GM21528 (cell line): ENCODE data around the gene CLC.
"Not testable (repeated sequence)": the region's sequence is repeated elsewhere in the genome, so short reads cannot be mapped to it uniquely, and the experiment has no call there.

ENCODE experiments used
- ATAC-seq: cut with Tn5 transposase; IDR thresholded peaks from one replicate; pipeline ENCODE4 v1.9.1; 2021; ENCODE audit warnings: mild to moderate bottlenecking, moderate library complexity; ENCODE audit not compliant: unreplicated experiment, low FRiP score

Gene CLC

DNA sequence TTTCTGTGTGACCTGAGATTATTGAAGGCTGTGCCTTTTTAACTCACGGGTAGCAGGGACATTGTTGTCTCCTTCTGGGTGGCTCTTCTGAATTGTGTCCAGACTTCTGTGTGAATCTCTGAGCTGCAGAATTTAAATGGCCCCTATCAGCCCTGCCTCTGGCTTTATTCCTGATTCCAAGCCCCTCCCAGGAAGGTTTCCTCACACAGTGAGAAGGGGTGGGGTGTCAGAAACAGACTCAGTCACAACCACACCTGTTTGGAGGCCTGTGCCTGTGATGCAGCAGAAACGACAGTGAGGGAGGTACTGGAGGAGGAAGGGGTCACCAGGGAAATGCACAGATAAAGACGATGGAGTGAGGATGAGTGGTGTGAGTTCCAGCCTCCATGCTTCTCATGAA lies at the start of gene CLC:
CLC (minus strand) TSS at position 139 of the 400 bp plus-strand sequence; CDS start at position 62, 77 bp downstream.
- no peak for ATAC-seq

DNA sequence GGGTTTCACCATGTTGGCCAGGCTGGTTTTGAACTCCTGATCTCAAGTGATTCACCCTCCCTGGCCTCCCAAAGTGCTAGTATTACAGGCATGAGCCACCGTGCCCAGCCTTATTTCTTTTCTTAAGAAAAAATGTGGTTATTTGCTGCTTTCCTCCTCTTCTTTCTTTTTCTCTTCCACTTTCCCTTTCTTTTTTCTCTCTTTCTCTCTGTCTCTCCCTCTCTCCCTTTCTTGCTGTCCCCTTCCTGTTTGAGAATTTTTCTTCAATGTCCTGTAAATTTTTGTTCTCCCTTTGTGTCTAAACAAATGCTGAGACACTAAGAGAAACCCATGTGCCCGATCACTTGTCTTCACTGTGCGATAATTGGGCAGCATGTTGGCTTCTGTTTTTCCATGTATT lies 43.1 kb upstream of the CLC start:
- ATAC-seq = no peak

DNA sequence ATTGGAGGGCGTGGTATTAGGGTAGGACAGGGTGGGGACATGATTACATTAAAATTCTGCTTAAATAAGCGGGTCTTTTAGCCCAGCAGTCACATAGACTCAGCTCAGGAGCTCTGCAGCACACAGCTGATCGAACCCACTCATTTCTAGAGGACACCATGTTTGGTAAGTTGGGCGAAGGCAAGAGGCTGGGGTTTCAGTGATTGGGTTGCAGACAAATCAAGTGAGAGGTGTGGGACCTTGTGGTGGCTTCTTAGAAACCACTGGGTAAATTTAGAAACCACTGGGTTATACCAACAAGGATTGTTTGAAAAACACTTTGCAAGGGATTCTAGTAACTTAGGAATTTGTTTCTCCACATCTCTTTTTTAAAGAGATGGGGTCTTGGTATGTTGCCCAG lies 40.9 kb upstream of the CLC start, which contains the start of gene LEUTX:
LEUTX (plus strand) TSS at position 92 of the 400 bp plus-strand sequence; CDS start at position 159, 67 bp downstream.
- ATAC-seq = no peak

DNA sequence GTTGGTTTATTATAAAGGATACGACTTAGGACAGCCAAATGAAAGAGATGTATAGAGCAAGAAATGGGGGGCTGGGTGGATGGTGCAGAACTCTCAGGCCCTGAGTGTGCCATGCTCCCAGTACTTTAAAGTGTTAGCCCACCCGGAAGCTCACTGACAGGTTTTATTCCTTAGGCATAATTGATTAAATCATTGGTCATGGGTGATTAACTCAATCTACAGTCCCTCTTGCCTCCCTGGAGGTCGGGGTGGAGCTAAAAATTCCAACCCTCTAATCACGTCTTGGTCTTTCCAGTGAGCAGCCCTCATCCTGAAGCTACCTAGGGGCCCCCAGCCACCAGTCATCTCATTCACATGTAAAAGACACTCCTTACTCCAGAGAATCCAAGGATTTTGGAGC lies 31.0 kb upstream of the CLC start:
- no peak for ATAC-seq

DNA sequence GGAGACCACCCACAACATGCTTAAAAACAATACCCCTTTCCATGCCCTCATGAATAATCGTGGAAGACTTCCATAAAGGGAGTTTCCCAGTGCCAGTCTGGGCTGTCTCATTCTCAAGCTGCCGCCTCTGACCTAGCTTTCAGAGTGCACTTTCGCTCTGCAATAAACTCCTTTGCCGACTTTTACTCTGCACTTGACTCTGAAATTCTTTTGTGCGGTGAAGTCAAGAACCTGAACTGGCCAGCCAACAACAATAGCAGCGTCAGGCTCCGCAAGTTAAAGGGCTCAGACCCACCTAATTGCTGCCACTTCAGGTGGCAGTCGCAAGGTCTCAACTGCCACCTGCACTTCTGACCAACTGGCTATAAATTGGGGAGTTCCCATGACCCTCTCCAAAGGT lies 30.5 kb upstream of the CLC start:
- ATAC-seq = no peak

DNA sequence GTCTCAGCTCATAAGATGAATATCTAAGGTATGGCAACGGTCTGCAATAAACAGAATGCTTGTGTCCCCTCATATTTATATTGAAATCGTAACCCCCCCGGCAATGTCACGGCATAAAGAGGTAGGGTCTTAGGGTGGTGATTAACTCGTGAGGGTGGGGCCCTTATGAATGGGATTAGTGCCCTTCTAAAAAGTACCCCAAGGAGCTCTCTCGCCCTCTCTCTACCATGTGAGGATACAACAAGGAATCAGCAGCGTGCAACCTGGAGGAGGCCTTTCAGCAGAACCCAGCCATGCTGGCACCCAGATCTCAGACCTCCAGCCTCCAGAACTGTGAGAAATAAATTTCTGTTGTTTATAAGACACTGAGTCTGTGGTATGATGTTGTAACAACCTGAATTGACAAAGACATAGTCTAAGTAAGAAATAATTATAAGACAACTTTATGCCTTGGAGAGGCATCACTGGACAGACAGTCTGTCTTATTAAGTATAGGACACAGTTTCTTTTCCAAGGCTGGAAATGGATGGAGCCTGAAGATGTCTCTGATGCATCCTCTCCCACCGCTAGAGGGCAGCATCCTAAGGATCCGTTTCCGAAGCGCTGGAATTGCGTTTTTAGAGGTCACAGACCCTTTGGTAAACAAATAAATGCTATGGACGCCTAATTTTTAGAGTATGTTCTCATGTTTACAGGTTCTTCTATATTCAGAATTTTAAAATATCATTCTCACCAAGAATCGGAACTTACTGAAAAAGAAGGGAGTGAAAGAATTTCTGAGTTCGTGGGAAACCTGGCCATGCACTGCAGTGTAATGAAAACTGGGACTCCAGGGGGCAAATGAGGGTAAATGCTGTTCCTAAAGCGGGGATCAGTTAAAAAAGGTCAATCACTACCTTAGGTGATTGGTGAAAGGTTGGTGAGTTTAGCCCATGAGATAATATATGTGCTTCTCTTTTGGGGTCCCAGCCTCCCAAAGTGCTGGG lies 27.6 kb upstream of the CLC start:
- no peak for ATAC-seq

DNA sequence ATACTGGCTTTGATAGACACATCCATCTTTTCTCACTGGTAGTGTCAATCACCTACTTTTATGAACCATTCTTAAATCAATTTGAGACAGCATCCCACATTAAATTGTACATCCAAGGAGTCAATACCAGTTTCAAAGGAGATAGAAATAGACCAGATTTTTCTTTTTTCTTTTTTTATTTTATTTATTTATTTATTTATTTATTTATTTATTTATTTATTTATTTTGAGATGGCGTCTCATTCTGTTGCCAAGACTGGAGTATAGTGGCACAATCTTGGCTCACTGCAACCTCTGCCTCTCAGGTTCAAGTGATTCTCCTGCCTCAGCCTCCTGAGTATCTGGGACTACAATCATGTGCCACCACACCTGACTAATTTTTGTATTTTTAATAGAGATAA lies 24.0 kb upstream of the CLC start:
- ATAC-seq = not testable (repeated sequence)

DNA sequence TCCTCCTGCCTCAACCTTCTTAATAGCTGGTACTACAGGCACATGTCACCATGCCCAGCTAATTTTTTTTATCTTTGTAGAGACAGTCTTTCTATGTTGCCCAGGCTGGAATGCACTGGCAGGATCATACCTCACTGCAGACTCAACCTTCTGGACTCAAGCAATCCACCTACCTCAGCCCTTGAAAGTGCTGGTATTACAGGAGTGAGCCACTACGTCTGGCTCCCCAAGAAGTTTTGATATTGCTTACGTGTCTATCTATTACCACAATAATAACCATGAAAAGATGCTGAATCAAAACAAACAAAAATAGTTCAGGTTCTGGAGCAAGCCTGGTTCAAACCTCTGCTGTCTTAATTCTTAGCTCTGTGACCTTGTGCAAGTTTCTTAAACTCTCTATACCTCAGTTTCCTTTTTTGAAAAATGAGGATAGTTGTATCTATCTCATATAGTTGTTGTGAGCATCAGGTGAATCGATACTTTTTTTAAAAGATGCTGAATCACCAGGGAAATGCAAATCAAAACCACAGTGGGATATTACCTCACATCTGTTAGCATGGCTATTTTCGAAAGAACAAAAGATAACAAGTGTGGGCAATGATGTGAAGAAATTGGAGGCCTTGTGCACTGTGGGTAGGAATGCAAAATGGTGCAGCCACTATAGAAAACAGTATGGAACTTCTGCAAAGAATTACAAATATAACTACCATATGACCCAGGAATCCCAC lies 21.8 kb upstream of the CLC start:
- ATAC-seq = no peak

DNA sequence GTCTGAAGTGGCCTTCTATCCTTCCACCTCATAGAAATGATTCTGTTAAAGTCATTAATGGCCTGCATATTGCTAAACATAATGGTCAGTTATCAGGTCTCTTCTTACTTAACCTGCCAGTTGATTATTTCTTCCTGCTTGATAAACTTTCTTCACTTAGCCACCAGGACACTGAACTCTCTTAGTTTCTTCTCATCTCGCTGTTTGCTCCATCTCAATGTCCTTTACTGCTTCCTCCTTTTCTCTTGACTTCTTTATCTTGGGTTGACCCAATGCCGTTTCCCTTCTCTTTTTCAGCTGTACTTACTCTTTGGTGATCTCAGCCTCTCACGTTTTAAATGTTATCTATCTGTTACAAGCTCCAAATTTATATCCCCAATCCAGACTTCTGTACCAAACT lies 17.1 kb upstream of the CLC start:
- no peak for ATAC-seq

DNA sequence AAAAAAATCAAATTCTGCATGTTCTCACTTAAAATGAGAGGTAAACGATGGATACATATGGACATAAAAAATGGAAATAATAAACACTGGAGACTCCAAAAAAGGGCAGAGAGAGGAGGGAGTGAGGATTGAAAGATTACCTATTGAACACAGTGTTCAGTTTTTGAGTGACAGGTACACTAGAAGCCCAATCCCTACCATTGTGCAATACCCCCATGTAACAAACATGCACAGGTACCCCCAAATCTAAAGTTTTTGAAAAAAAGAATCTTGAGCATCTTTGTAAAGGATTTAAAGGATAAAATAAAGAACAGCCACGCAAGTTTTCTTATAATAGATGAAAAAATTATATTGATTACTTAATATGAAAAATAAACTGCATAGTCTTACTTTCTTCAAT lies 16.7 kb upstream of the CLC start:
- ATAC-seq = no peak

DNA sequence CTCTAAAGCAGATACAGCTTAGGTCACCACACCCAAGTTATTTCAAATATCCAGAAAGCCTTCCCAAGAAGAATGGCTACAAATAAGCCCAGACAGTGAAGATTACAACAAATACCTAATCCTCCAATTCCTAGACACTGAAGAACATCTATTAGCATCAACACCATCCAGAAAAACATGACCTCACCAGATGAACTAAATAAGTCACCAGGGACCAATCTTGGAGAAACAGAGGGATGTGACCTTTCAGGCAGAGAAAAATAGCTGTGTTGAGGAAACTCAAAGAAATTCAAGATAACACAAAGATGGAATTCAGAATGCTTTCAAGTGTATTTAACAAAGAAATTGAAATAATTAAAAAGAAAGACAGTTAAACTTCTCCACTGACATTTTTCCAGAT lies 15.0 kb upstream of the CLC start:
- no peak for ATAC-seq

DNA sequence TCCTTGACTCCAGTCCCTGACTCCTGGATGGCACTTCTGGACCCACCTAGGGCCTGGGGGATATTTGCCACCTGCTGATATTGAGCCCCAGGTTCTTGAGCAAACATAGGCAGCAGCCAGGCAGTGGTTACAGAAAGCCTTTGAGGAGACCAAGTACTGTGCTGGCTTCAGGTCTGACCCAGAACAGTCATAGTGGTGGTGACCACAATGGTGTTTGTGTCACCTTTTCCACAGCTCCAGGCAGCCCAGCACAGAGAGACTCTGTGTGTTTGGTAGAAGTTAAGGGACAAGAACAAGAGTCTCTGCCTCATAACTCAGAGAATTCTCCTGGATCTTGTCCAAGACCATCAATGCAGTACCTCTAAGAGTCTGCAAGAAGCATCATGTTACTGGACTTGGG lies 14.6 kb upstream of the CLC start:
- ATAC-seq = no peak

DNA sequence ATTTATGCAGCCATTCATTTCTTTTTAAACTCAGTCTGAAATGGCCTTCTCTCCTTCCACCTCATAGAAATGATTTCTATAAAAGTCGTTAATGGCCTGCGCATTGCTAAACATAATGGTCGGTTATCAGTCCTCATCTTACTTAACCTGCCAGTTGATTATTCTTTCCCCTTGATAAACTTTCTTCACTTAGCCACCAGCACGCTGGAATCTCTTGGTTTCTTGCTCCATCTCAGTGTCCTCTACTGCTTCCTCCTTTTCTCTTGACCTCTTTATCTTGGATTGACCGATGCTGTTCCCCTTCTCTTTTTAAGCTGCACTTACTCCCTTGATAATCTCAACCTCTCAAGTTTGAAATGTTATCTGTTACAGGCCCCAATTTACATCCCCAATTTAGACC lies 12.2 kb upstream of the CLC start:
- no peak for ATAC-seq

DNA sequence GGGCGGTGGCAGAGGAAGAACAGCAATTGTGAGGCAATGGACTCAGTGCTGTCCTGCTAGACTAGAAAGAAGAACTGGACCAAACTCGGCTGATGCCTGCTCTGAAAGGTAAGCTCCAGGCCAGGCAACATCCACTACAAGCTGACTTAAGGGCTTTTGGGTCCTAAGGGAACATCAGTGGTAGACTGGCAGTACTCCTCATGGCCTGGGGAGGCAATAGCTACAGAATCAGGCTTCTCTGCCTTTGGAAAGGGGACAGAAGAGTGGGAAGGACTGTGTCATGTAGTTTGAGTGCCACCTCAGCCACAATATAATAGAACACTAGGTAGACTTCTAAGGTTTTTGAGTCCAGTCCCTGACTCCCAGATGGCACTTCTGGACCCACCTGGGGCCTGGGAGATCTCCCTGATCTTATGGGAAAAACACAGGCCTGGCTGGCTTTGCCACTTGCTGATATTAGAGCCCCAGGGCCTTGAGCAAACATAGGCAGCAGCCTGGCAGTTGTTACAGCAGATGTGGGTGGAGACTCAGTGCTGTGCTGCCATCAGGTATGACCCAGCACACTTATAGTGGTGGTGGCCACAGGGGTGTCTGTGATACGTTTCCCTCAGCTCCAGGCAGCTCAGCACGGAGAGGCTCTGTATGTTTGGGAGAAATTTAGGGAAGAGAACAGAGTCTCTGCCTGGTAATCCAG lies 9.2 kb upstream of the CLC start:
- ATAC-seq = no peak

DNA sequence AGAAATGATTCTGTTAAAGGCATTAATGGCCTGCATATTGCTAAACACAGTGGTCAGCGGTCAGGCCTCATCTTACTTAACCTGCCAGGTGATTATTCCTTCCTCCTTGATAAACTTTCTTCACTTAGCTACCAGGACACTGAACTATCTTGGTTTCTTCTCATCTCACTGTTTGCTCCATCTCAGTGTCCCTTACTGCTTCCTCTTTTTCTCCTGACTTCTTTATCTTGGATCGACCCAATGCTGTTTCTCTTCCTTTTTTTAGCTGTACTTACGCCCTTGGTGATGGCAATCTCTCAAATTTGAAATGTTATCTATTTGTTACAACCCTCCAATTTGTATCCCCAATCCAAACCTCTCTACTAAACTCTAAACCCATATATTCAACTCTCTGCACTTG lies 7.8 kb upstream of the CLC start:
- no peak for ATAC-seq

DNA sequence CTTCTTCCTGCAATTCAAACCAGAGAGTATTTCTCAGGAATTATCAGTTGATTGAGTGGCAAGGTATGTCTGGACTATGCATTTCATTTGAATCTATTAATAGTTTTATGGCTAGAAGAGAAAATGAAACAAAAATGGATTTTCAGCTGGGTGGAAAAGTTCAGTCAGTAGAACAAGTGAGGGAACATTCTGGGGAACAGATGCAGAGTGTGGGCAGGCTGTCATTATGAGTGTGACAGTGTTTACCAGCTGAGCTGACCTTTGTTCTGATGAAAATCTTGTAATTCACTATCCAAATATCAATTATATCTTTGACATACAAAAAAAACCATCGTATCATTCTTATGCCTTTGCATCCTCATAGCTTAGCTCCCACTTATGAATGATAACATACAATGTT lies 2.6 kb upstream of the CLC start:
- no peak for ATAC-seq

DNA sequence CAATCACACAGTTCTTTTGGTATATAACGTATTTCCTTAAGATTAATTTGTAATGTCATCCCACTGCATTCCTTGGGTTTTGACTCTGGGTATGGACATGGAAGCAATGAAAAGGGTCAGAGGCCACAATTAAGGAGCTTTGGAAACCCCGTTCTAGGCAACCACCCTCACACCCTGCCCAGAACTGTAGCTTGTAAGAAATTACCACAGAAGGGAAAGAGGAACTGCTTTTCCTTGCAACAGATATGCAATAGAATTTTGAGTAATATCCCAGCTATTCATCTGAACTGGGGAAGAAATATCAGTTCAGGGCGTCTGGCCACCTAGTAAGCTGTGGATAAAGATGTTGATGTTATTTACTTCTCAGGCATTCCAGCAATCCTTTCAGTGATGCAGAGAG lies 985 bp upstream of the CLC start:
- no peak for ATAC-seq

DNA sequence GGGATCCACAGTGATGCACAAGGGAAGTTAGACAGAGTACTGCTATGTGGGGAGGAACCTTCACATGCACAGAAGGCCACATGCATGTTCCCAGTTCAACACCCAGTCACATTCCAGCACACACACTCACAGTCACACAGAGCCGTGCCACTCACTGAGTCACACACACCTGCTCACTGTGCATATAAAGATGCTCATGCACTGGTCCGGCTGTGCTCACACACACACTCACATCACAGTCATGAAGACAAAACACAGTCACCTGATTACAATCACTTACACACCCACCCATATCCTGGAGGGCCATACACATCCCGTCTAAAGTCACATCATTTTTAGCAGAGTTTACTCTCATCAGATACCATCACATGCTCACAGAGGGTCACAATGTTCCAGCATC lies 478 bp downstream of the CLC start:
- ATAC-seq = no peak

DNA sequence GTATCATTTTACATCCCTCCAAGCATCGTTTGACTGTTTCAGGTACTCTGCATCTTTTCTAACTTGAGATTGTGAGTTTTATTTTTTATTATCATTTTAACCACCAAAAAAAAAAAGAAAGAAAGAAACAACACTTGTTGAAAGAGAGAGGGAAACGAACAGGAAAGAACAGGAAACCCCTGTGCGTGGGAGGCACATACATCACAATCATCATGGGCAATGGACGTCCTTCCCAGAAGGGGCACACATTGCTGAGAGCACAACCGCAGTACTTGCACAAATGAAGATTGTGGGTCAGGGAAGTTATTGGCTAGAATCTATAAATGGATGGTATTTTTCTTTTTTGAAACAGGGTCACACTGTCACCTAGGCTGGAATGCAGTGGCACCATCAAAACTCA lies 1.7 kb downstream of the CLC start:
- no peak for ATAC-seq

DNA sequence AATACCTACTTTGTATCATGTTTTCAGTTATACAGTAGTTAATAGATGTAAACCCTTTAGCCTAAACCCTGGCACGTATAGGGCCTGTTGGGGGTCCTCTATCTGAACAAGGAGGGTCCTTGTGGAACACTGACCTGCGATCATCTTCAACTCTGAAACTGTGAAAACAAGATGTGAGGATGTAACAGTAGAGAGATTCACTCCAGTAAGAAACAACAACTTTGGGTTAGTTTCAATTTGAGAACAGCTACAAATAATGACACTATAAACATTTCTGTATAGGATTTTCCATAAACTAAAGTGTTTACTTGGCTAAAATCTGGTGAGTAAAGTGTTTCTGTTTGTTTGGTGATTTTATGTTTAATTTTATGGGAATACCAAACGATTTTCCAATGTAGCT lies 2.1 kb downstream of the CLC start:
- no peak for ATAC-seq

DNA sequence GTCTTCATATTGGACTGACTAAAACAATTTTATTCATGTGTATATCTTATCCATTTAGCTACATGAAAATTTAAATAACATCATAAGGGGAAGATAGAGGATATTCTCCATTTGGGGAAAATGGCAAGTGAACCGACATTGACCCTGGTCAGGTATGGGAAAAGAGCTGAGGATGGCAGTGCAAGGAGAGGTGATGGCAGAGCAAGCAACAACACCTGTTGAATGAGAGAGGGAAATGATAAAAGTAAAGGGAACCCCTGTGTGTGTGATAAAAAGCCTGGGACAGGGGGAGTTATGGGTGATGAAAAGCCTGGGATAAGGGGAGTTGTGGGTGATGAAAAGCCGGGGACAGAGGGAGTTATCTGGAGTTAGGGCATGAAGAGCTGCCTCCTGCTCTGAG lies 4.0 kb downstream of the CLC start:
- ATAC-seq = no peak
